Astrocyte of the spinal cord (primary cell): Measurements from ENCODE around the gene JMJD1C.
"Not testable (repeated sequence)": the region's sequence is repeated elsewhere in the genome, so short reads cannot be mapped to it uniquely, and the experiment has no call there.

Experiments used
- DNase-seq: peaks from one replicate; pipeline ENCODE4 v3.0.0; 2011; ENCODE audit warnings: low read depth, low spot score
- H3K4me3 ChIP-seq: 2 replicates; pipeline ENCODE4 v1.5.1; 2011; ENCODE audit warnings: low read depth, mild to moderate bottlenecking, low read length, moderate library complexity
- CTCF ChIP-seq: IDR thresholded peaks from 2 replicates; pipeline ENCODE4 v1.5.1; 2012; ENCODE audit warnings: low read depth, mild to moderate bottlenecking, low read length, inconsistent platforms
- in situ Hi-C: cut with HindIII; loops from 2 replicates; pipeline ENCODE4 v1.10.0; 2017; ENCODE audit warnings: low sequenced_read_pairs

The JMJD1C gene

DNA sequence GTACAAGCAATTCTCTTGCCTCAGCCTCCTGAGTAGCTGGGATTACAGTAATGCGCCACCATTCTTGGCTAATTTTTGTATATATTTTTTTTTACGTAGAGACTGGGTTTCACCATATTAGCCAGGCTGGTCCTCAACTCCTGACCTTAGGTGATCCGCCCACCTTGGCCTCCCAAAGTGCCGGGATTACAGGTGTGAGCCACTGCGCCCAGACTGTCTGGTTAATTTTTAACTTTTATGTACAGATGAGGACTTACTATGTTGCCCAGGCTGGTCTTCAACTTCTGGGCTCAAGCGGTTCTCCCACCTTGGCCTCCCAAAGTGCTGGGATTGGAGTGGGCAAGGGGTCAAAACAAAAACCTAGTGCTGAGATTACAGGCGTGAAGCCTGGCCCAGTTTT, 101.8 kb downstream of the JMJD1C start:
- no peak for DNase-seq
- no peak for TF ChIP-seq CTCF
- in situ Hi-C loops: no loop called here
- no peak overlapping the region for H3K4me3 ChIP-seq

GRCh38 chr10:63355682-63356081, 110.1 kb downstream of the JMJD1C start:
- no peak for TF ChIP-seq CTCF
- no peak for DNase-seq
- no peak overlapping the region for H3K4me3 ChIP-seq
- in situ Hi-C loops: no loop called here

DNA sequence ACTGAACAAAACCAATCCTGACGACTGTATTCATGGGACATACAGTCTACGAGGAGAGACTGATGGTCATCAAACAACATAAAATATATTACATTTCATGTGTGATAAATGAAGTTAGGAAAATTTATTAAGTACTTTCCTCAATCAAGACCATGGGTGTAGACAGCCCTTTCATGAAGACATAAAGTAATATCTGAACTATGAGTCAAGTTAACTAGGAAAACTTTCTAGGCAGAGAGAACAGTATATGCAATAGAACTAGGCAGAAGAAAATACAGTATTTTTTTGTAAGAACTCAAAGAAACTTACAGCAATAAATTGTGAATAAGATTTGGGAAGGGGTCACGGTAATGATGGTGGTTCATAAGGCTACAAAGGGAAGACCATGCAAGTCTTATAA, 112.8 kb downstream of the JMJD1C start:
- in situ Hi-C loops: no loop called here
- no peak for DNase-seq
- H3K4me3 ChIP-seq: no peak overlapping the region
- TF ChIP-seq CTCF: no peak

DNA sequence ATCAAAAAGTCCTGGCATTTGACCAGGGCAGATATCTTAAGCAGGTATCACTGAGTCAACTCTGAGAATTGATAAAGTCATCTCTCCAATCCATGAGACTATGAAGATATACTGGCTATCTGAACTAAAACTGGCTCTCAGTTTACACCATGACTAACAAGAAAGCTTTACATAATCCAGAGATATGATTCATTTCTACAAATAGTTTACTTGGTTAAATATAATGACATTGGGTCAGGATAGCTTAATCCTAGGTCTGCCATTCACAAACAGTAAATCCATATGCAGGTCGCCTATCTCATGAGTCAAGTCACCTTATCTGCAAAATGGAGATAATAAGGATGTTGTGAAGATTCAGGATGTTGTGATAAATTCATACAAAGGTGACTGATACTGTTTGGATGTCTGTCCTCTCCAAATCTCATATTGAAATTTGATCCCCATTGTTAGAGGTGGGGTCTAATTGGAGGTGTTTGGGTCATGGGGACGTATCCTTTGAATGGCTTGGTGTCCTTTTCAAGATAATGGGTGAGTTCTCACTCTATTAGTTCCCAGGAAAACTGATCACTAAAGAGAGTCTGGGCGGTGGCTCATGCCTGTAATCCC, 117.4 kb downstream of the JMJD1C start:
- no peak overlapping the region for H3K4me3 ChIP-seq
- TF ChIP-seq CTCF: no peak
- in situ Hi-C loops: no loop called here
- no peak for DNase-seq

GRCh38 chr10:63346015-63346441, 119.7 kb downstream of the JMJD1C start:
- H3K4me3 ChIP-seq: no peak overlapping the region
- in situ Hi-C loops: no loop called here
- peak; percentile 24 for DNase-seq
- no peak for TF ChIP-seq CTCF

GRCh38 chr10:63344269-63344668, 121.5 kb downstream of the JMJD1C start:
- TF ChIP-seq CTCF: no peak
- in situ Hi-C loops: no loop called here
- DNase-seq: no peak
- no peak overlapping the region for H3K4me3 ChIP-seq

DNA sequence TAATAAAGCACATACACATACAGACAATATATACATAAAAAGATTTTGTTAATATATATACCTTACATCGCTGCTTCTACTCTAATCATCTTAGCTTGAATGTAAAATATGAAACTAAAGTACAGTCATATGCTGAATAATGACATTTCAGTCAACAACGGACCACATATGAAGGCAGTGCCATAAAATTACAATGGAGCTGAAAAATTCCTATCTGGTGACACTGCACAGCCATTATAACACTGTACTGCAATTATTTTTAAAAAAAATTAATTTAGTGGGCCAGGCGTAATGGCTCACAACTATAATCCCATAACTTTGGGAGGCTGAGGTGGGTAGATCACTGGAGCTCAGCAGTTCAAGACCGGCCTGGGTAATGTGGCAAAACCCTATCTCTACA, 122.3 kb downstream of the JMJD1C start:
- no peak for TF ChIP-seq CTCF
- no peak for DNase-seq
- in situ Hi-C loops: no loop called here
- no peak overlapping the region for H3K4me3 ChIP-seq

DNA sequence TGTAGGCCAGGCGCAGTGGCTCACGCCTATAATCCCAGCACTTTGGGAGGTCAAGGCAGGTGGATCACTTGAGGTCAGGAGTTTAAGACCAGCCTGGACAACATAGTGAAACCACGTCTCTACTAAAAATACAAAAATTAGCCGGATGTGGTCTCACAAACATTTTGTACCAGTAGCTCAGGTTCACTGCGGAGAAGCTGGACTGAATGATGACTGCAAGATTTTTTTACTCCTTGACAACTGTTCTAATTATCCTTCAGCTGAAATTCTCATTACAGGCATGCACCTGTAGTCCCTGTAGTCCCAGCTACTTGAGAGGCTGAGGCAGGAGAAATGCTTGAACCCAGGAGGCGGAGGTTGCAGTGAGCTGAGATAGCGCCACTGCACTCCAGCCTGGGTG, 126.1 kb downstream of the JMJD1C start:
- in situ Hi-C loops, DNase-seq, H3K4me3 ChIP-seq: not testable (repeated sequence)
